K562 (cell line): ENCODE data around the gene SSU72. TPM values are rescaled to one million over a fixed set of nuclear protein-coding genes. Genes with fewer than 3 reads are reported as not detected.
"Not testable (repeated sequence)": the region's sequence is repeated elsewhere in the genome, so short reads cannot be mapped to it uniquely, and the experiment has no call there.

Experiments
- ATAC-seq: fragments of 200-7000 bp; cut with Tn5 transposase; 3 replicates; pipeline ENCODE4 v1.9.1; 2020; ENCODE audit warnings: moderate library complexity
- BruUV-seq: library from RNA; stranded (reverse); fragments of 400-500 nt; replicated peaks from 2 replicates; lab custom pipeline; 2021; lab: Mats Ljungman, UMichigan
- CTCF ChIA-PET: fragments of 300-600 bp; formaldehyde crosslinking; extraction: SDS; loops from one replicate; lab custom pipeline; 2021; ENCODE audit warnings: low intra/inter-chr PET ratio; lab: Yijun Ruan, JAX
- POLR2A ChIA-PET: fragments of 300-600, 350-650 bp; sonication (Branson Sonifier 250); formaldehyde crosslinking; extraction: SDS; loops from one replicate; lab custom pipeline; 2021; ENCODE audit warnings: antibody characterized with exemption, inconsistent platforms; lab: Yijun Ruan, JAX
- DNase-seq, 4 experiments: peaks; one replicate each; pipeline versions ENCODE4 v3.0.0 to v3.0.0-alpha.2; 2011 to 2018; ENCODE audit warnings: low spot score in 3 of 4, mixed read lengths in 3 of 4; ENCODE audit errors: extremely low read depth in 1 of 4
- FAIRE-seq: peaks from 2 replicates; lab custom pipeline; 2011; peaks lifted over from hg19 to GRCh38; lab: Jason Lieb, UNC
- H2AFZ ChIP-seq: 2 replicates; pipeline ENCODE4 v1.6.0; 2011; ENCODE audit warnings: low read depth, low read length, control low read depth, inconsistent platforms
- H3K27ac ChIP-seq: fragments of 200-600 bp; 3 replicates; pipeline ENCODE4 v1.8.0; 2011; ENCODE audit warnings: low read depth, mild to moderate bottlenecking, control low read depth, inconsistent platforms, low read length, moderate library complexity, mixed read lengths; ENCODE audit errors: extremely low read depth
- H3K27me3 ChIP-seq, 2 experiments: fragments of 300-600 bp in 1 of 2; 2 replicates in 1 of 2; 3 replicates in 1 of 2; pipeline versions ENCODE4 v1.6.0 to v1.8.0; 2011; ENCODE audit warnings: inconsistent platforms in 2 of 2, low read length in 2 of 2, mild to moderate bottlenecking in 1 of 2, mixed read lengths in 1 of 2, moderate library complexity in 1 of 2; ENCODE audit not compliant: control insufficient read depth in 2 of 2, insufficient read depth in 2 of 2
- H3K36me3 ChIP-seq: fragments of 300-600 bp; 3 replicates; pipeline ENCODE4 v1.8.0; 2011; ENCODE audit warnings: mild to moderate bottlenecking, low read length, inconsistent platforms; ENCODE audit not compliant: control insufficient read depth, insufficient read depth
- H3K4me1 ChIP-seq, 2 experiments: fragments of 200-600 bp in 1 of 2; replicated peaks in 1 of 2; 2 replicates in 1 of 2; 3 replicates in 1 of 2; pipeline versions ENCODE4 v1.5.1 to v1.8.0; 2011; ENCODE audit warnings: inconsistent platforms in 2 of 2, low read length in 2 of 2, mild to moderate bottlenecking in 1 of 2, mixed read lengths in 1 of 2, moderate library complexity in 1 of 2; ENCODE audit not compliant: control insufficient read depth in 2 of 2, insufficient read depth in 2 of 2
- H3K4me2 ChIP-seq: 2 replicates; pipeline ENCODE4 v1.6.1; 2011; ENCODE audit warnings: low read length, control low read depth, inconsistent platforms, mixed read lengths; ENCODE audit not compliant: insufficient read depth
- H3K4me3 ChIP-seq: fragments of 200-600 bp; sonication (generic), shearing (Covaris generic); 2 replicates; pipeline ENCODE4 v1.5.1; 2016; ENCODE audit warnings: control low read depth, inconsistent platforms
- H3K79me2 ChIP-seq: fragments of 200-600 bp; 3 replicates; pipeline ENCODE4 v1.8.0; 2011; ENCODE audit warnings: low read length, inconsistent platforms; ENCODE audit not compliant: control insufficient read depth, insufficient read depth
- H3K9ac ChIP-seq, 2 experiments: 2 replicates each; pipeline versions ENCODE4 v1.6.0 to v1.6.1; 2011; ENCODE audit warnings: low read depth in 2 of 2, low read length in 2 of 2, control low read depth in 1 of 2, inconsistent platforms in 1 of 2, mild to moderate bottlenecking in 1 of 2, mixed read lengths in 1 of 2; ENCODE audit not compliant: insufficient read depth in 1 of 2
- H3K9me1 ChIP-seq: one replicate; pipeline ENCODE4 v1.6.0; 2011; ENCODE audit warnings: inconsistent platforms, mild to moderate bottlenecking, low read length, moderate library complexity; ENCODE audit not compliant: control insufficient read depth, insufficient read depth
- H3K9me3 ChIP-seq: replicated peaks from 2 replicates; pipeline ENCODE4 v1.5.1; 2011; ENCODE audit warnings: low read depth, low read length, inconsistent platforms; ENCODE audit not compliant: control insufficient read depth, insufficient read depth
- H4K20me1 ChIP-seq: replicated peaks from 2 replicates; pipeline ENCODE4 v1.6.1; 2011; ENCODE audit warnings: low read length, inconsistent platforms, mixed read lengths; ENCODE audit not compliant: control insufficient read depth, insufficient read depth
- FOXK1 ChIP-seq: sonication (generic); formaldehyde crosslinking; IDR thresholded peaks from 2 replicates; pipeline ENCODE4 v1.8.0; 2022; ENCODE audit warnings: missing genetic modification reagents, mild to moderate bottlenecking, borderline replicate concordance
- FOXP1 ChIP-seq: sonication (generic); formaldehyde crosslinking; IDR thresholded peaks from 2 replicates; pipeline ENCODE4 v1.8.0; 2022; ENCODE audit warnings: mild to moderate bottlenecking, missing genetic modification reagents
- HMBOX1 ChIP-seq: sonication (generic); IDR thresholded peaks from 2 replicates; pipeline ENCODE4 v1.6.1; 2016
- KDM1A ChIP-seq, 2 experiments: fragments of 450-650 bp; IDR thresholded peaks; 2 replicates each; pipeline ENCODE4 v1.6.1; 2016; ENCODE audit warnings: mild to moderate bottlenecking in 2 of 2
- NBN ChIP-seq: fragments of 450-650 bp; IDR thresholded peaks from 2 replicates; pipeline ENCODE4 v1.6.1; 2016; ENCODE audit warnings: low read depth, mild to moderate bottlenecking
- NCOA1 ChIP-seq: fragments of 450-650 bp; IDR thresholded peaks from 2 replicates; pipeline ENCODE4 v1.6.1; 2016; ENCODE audit warnings: low read depth
- POLR2G ChIP-seq: fragments of 200-400 bp; formaldehyde crosslinking; IDR thresholded peaks from 2 replicates; pipeline ENCODE4 v1.6.1; 2017; ENCODE audit warnings: low read depth, mild to moderate bottlenecking, antibody characterized with exemption, low read length, moderate library complexity
- SAFB2 ChIP-seq: fragments of 200-400 bp; formaldehyde crosslinking; IDR thresholded peaks from 2 replicates; pipeline ENCODE4 v1.6.1; 2018; ENCODE audit warnings: borderline replicate concordance, low read length, low read depth, moderate library complexity; ENCODE audit not compliant: severe bottlenecking
- ZBTB33 ChIP-seq: sonication (generic); formaldehyde crosslinking; IDR thresholded peaks from 2 replicates; pipeline ENCODE4 v1.8.1; 2023; ENCODE audit warnings: mild to moderate bottlenecking, missing genetic modification reagents
- ZNF316 ChIP-seq: fragments of 450-650 bp; IDR thresholded peaks from 2 replicates; pipeline ENCODE4 v1.6.1; 2016
- ZNF699 ChIP-seq: fragments of 250-450 bp; sonication (Bioruptor Pico); IDR thresholded peaks from 2 replicates; pipeline ENCODE4 v1.8.0; 2021; ENCODE audit warnings: mild to moderate bottlenecking, moderate library complexity; ENCODE audit not compliant: insufficient replicate concordance
- WGBS: fragments of 100-300 bp; shearing (Covaris generic); methylation state at CpG from one replicate; pipeline ENCODE4 v1.1.6; 2016; ENCODE audit warnings: low coverage, mixed read lengths; ENCODE audit not compliant: insufficient coverage; ENCODE audit errors: missing lambda C conversion rate; 5-methylcytosine and 5-hydroxymethylcytosine counted together
- in situ Hi-C: fragments of 300-500 bp; cut with MboI; formaldehyde crosslinking; loops from 4 replicates; pipeline ENCODE4 v1.15.0; 2018; ENCODE audit warnings: inconsistent platforms, mixed read lengths
- intact Hi-C: fragments of 100-400 bp; cut with micrococcal nuclease; formaldehyde crosslinking; loops from 2 replicates; pipeline ENCODE4 v1.14.2; 2022
- polyA plus RNA-seq, 8 experiments: library from polyadenylated mRNA; depleted of rRNA in 4 of 8; stranded (reverse) in 5 of 8; unstranded in 3 of 8; fragments of >200 nt; fragmentation: Nextera tagmentation in 2 of 8; fragmentation: Illumina TruSeq in 1 of 8; extraction: Ambion mirVana in 2 of 8; extraction: Trizol in 1 of 8; gene quantifications; 2 replicates each; pipeline versions ENCODE4 v1.2.1 to v1.2.3, GENCODE V29; 2011 to 2014; ENCODE audit warnings: inconsistent platforms in 1 of 8, missing spikeins in 1 of 8
- total RNA-seq, 7 experiments: library from RNA; depleted of rRNA in 6 of 7; stranded (reverse); fragments of >200 nt in 6 of 7; fragmentation: Illumina TruSeq in 2 of 7; extraction: Trizol in 2 of 7; gene quantifications; 2 replicates each; pipeline versions ENCODE4 v1.2.1 to v1.2.3, GENCODE V29; 2011 to 2021; ENCODE audit warnings: low replicate concordance in 1 of 7

Gene SSU72
- total and polyA plus RNA-seq, 9 of the 15 experiments (the other 6 are each of a cell fraction or from before 2014, with no cell fraction given): 70.8 to 201 (median 94.6) TPM

- H4K20me1 ChIP-seq, ATAC-seq, H3K4me1 ChIP-seq, H3K27ac ChIP-seq, H3K9me3 ChIP-seq, POLR2A ChIA-PET, H3K4me3 ChIP-seq, H3K9ac ChIP-seq, H3K79me2 ChIP-seq, DNase-seq, H3K9me1 ChIP-seq, intact Hi-C loops, CTCF ChIA-PET, H3K27me3 ChIP-seq, H3K4me2 ChIP-seq, H2AFZ ChIP-seq, BruUV-seq, in situ Hi-C loops, FAIRE-seq: not testable (repeated sequence)
- TF ChIP-seq POLR2G (peak; percentile 17), ZBTB33 (0 out of 2 replicates have a peak, but pooled peaks have one; percentile 31)
- 96% methylated on average over 17 of the region's 30 CpGs for WGBS
- H3K36me3 ChIP-seq: peaks cover 73% of the 10 kb centered on the region
These were observed 52.1 kb downstream of the SSU72 start for GRCh38 chr1:1522536-1522935.

- WGBS: 95% methylated on average over 19 of the region's 19 CpGs
- H3K4me1 ChIP-seq: peaks cover 0 to 10% of the 10 kb centered on the region in 2 experiments; a peak in 1 of 5 replicates
- ChIA-PET CTCF (no interaction called here), POLR2A (no interaction called here)
- no peak for FAIRE-seq
- in situ Hi-C loops (no loop called here), intact Hi-C loops (no loop called here)
- BruUV-seq: TSS peak; percentile 19
- H3K4me2 ChIP-seq: no peak overlapping the region
- ATAC-seq: no peak
- H3K9me1 ChIP-seq: no peaks in the 10 kb centered on the region
- H4K20me1 ChIP-seq: no peaks in the 10 kb centered on the region
- peaks cover 74% of the 10 kb centered on the region for H3K36me3 ChIP-seq
- no peak overlapping the region for H2AFZ ChIP-seq
- H3K9ac ChIP-seq: no peak overlapping the region
- no peak for DNase-seq
- H3K79me2 ChIP-seq: no peaks in the 10 kb centered on the region
- no peaks in the 10 kb centered on the region for H3K9me3 ChIP-seq
- H3K4me3 ChIP-seq: no peak overlapping the region
- no peak overlapping the region for H3K27ac ChIP-seq
- H3K27me3 ChIP-seq: no peaks in the 10 kb centered on the region
- TF ChIP-seq FOXP1 (CRISPR knock-in tag): no peak
- 0 out of 2 replicates have a peak, but pooled peaks have one; percentile 30 for TF ChIP-seq ZBTB33
- no peak for TF ChIP-seq NCOA1
- no peak for TF ChIP-seq HMBOX1
- no peak for TF ChIP-seq SAFB2
- no peak for TF ChIP-seq NBN
- TF ChIP-seq ZNF316: no peak
- TF ChIP-seq ZNF699 (CRISPR knock-in tag): no peak
- no peak for TF ChIP-seq KDM1A (IDR thresholded peaks at IDR 0.05)
- TF ChIP-seq FOXK1 (CRISPR knock-in tag): no peak
- TF ChIP-seq POLR2G: 0 out of 2 replicates have a peak, but pooled peaks have one; percentile 25
These were observed 53.3 kb downstream of the SSU72 start for GRCh38 chr1:1521331-1521730.
